IMR-90 (cell line): Measurements from ENCODE around the gene CDH23.

Source experiments
- CTCF ChIP-seq: conservative IDR thresholded peaks from 2 replicates; pipeline ENCODE4 v1.5.1; 2012; ENCODE audit warnings: mild to moderate bottlenecking, low read depth, low read length, improper control_type of control experiment
- POLR2A ChIP-seq: IDR thresholded peaks from 2 replicates; pipeline ENCODE4 v1.6.1; 2012; ENCODE audit warnings: mild to moderate bottlenecking, low read depth, low read length
- RAD21 ChIP-seq: IDR thresholded peaks from 2 replicates; pipeline ENCODE4 v1.6.1; 2012; ENCODE audit warnings: low read length, improper control_type of control experiment

DNA sequence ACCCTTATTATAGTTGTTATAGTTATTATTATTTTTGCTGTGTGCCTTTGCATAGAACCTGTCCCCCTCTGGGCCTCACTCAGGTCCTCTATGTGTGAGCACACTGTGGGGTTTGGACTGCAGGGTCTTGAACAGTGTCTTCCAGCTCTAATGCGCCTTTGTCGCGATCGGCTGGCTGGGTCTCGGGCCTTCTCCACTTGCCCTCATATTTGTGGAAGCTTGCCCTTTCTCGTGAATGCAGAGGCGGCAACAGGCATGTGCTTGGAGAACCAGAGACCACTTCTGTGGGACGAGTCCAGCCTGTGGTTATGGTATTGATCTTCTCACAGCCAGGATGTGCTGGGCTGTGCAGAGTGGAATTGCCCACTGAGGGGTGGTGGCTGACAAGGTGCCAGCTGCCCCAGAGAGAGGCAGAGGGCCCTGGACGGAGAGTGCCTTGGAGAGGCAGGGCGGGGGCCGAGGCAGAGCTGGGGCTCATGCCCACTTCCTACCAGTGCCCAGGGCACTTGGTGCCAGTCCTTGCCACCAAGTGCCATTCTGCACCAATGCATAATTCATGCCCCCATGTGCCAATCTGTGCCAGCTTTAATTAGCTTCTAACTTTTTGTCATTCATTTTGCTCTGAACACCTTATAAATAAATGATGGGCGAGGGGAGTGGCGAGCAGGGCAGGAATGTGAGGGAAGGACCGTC, 6.8 kb upstream of the CDH23 start:
- no peak for TF ChIP-seq CTCF
- no peak for TF ChIP-seq RAD21
- no peak for TF ChIP-seq POLR2A
